Measurements from ENCODE around the gene GALNT9.
"Not testable (repeated sequence)": the region's sequence is repeated elsewhere in the genome, so short reads cannot be mapped to it uniquely, and the experiment has no call there.

GALNT9 gene

GRCh38 chr12:132249689-132250478 lies 79.5 kb downstream of the GALNT9 start:
- no peak for ATAC-seq (replicated peaks)
- H3K4me1 Mint-ChIP-seq (ENCODE audit: low read depth in 2 of 2) = no peaks in the 10 kb centered on the region
- H3K27me3 Mint-ChIP-seq = peaks cover 0 to 34% of the 10 kb centered on the region in 2 donors
- no peak overlapping the region for H3K4me3 Mint-ChIP-seq
- no peaks in the 10 kb centered on the region for H3K36me3 Mint-ChIP-seq (ENCODE audit: insufficient read depth)
- H3K27ac Mint-ChIP-seq = no peak overlapping the region
- DNase-seq = no peak
- H3K9me3 Mint-ChIP-seq = no peaks in the 10 kb centered on the region

GRCh38 chr12:132248453-132249167 lies 80.8 kb downstream of the GALNT9 start:
- DNase-seq = no peak
- H3K27ac Mint-ChIP-seq = no peak overlapping the region
- H3K4me3 Mint-ChIP-seq = no peak overlapping the region
- H3K4me1 Mint-ChIP-seq (ENCODE audit: low read depth in 2 of 2) = peaks cover 0 to 4% of the 10 kb centered on the region in 2 donors
- H3K36me3 Mint-ChIP-seq (ENCODE audit: insufficient read depth) = no peaks in the 10 kb centered on the region
- H3K9me3 Mint-ChIP-seq = no peaks in the 10 kb centered on the region
- no peak for ATAC-seq (replicated peaks)
- peaks cover 0 to 34% of the 10 kb centered on the region in 2 donors for H3K27me3 Mint-ChIP-seq

- DNase-seq (no peak), ATAC-seq (replicated peaks) (no peak)
- Mint-ChIP-seq H3K27me3 (peaks cover 0 to 34% of the 10 kb centered on the region in 2 donors), H3K9me3 (no peaks in the 10 kb centered on the region), H3K27ac (no peak overlapping the region), H3K4me3 (no peak overlapping the region), H3K4me1 (ENCODE audit: low read depth in 2 of 2) (peaks cover 0 to 8% of the 10 kb centered on the region in 2 donors), H3K36me3 (ENCODE audit: insufficient read depth) (no peaks in the 10 kb centered on the region)
These were observed 81.5 kb downstream of the GALNT9 start for GRCh38 chr12:132247718-132248452.

GRCh38 chr12:132246997-132247717 lies 82.2 kb downstream of the GALNT9 start:
- Mint-ChIP-seq H3K36me3 (ENCODE audit: insufficient read depth) (no peaks in the 10 kb centered on the region), H3K4me1 (ENCODE audit: low read depth in 2 of 2) (peaks cover 0 to 8% of the 10 kb centered on the region in 2 donors), H3K9me3 (no peaks in the 10 kb centered on the region), H3K4me3 (no peak overlapping the region), H3K27me3 (peaks cover 0 to 34% of the 10 kb centered on the region in 2 donors), H3K27ac (no peak overlapping the region)
- DNase-seq (no peak), ATAC-seq (replicated peaks) (no peak)

GRCh38 chr12:132245521-132246101 lies 83.8 kb downstream of the GALNT9 start:
- ATAC-seq (replicated peaks) (no peak), DNase-seq (no peak)
- H3K4me1 Mint-ChIP-seq (ENCODE audit: low read depth in 2 of 2) = peaks cover 0 to 8% of the 10 kb centered on the region in 2 donors
- H3K9me3 Mint-ChIP-seq = no peaks in the 10 kb centered on the region
- H3K27me3 Mint-ChIP-seq = peaks cover 0 to 34% of the 10 kb centered on the region in 2 donors
- H3K4me3 Mint-ChIP-seq = no peak overlapping the region
- H3K36me3 Mint-ChIP-seq (ENCODE audit: insufficient read depth) = no peaks in the 10 kb centered on the region
- H3K27ac Mint-ChIP-seq = no peak overlapping the region

- H3K27ac Mint-ChIP-seq = no peak overlapping the region
- DNase-seq = no peak
- ATAC-seq (replicated peaks) = no peak
- no peaks in the 10 kb centered on the region for H3K9me3 Mint-ChIP-seq
- H3K27me3 Mint-ChIP-seq = peaks cover 0 to 28% of the 10 kb centered on the region in 2 donors
- H3K4me3 Mint-ChIP-seq = no peak overlapping the region
- no peaks in the 10 kb centered on the region for H3K36me3 Mint-ChIP-seq (ENCODE audit: insufficient read depth)
- H3K4me1 Mint-ChIP-seq (ENCODE audit: low read depth in 2 of 2) = peaks cover 0 to 8% of the 10 kb centered on the region in 2 donors
These were observed 84.6 kb downstream of the GALNT9 start for GRCh38 chr12:132244724-132245295.

- Mint-ChIP-seq H3K27ac (peak overlapping the region in 1 of 2 donors; percentile 15), H3K9me3 (no peaks in the 10 kb centered on the region), H3K27me3 (peaks cover 0 to 17% of the 10 kb centered on the region in 2 donors), H3K4me1 (ENCODE audit: low read depth in 2 of 2) (peaks cover 1 to 8% of the 10 kb centered on the region in 2 donors), H3K36me3 (ENCODE audit: insufficient read depth) (no peaks in the 10 kb centered on the region), H3K4me3 (no peak overlapping the region)
- DNase-seq (no peak), ATAC-seq (replicated peaks) (no peak)
These were observed 85.6 kb downstream of the GALNT9 start for GRCh38 chr12:132243596-132244310.

- not testable (repeated sequence) for H3K4me1 Mint-ChIP-seq (ENCODE audit: low read depth in 2 of 2); ATAC-seq (replicated peaks); H3K36me3 Mint-ChIP-seq (ENCODE audit: insufficient read depth); H3K9me3 Mint-ChIP-seq; H3K4me3 Mint-ChIP-seq; DNase-seq
- peak overlapping the region in 1 of 2 donors; percentile 15 for H3K27ac Mint-ChIP-seq
- H3K27me3 Mint-ChIP-seq = peaks cover 0 to 12% of the 10 kb centered on the region in 2 donors
These were observed 86.2 kb downstream of the GALNT9 start for GRCh38 chr12:132243171-132243570.

- not testable (repeated sequence) for H3K4me3 Mint-ChIP-seq; H3K27ac Mint-ChIP-seq; H3K9me3 Mint-ChIP-seq; ATAC-seq (replicated peaks); H3K36me3 Mint-ChIP-seq (ENCODE audit: insufficient read depth); H3K27me3 Mint-ChIP-seq; DNase-seq; H3K4me1 Mint-ChIP-seq (ENCODE audit: low read depth in 2 of 2)
These were observed 88.8 kb downstream of the GALNT9 start for GRCh38 chr12:132240669-132241007.

- Mint-ChIP-seq H3K27ac (peak overlapping the region in 1 of 2 donors; percentile 4), H3K27me3 (no peaks in the 10 kb centered on the region), H3K36me3 (ENCODE audit: insufficient read depth) (no peaks in the 10 kb centered on the region), H3K4me3 (no peak overlapping the region), H3K4me1 (ENCODE audit: low read depth in 2 of 2) (peaks cover 1 to 8% of the 10 kb centered on the region in 2 donors), H3K9me3 (no peaks in the 10 kb centered on the region)
- no peak for ATAC-seq (replicated peaks)
- DNase-seq = no peak
These were observed 89.4 kb downstream of the GALNT9 start for GRCh38 chr12:132239796-132240668.

- DNase-seq (no peak), ATAC-seq (replicated peaks) (no peak)
- H3K4me3 Mint-ChIP-seq = no peak overlapping the region
- peaks cover 1 to 8% of the 10 kb centered on the region in 2 donors for H3K4me1 Mint-ChIP-seq (ENCODE audit: low read depth in 2 of 2)
- peak overlapping the region in 1 of 2 donors; percentile 4 for H3K27ac Mint-ChIP-seq
- no peaks in the 10 kb centered on the region for H3K36me3 Mint-ChIP-seq (ENCODE audit: insufficient read depth)
- H3K9me3 Mint-ChIP-seq = no peaks in the 10 kb centered on the region
- no peaks in the 10 kb centered on the region for H3K27me3 Mint-ChIP-seq
These were observed 90.0 kb downstream of the GALNT9 start for GRCh38 chr12:132239392-132239791.
